CD14-positive monocyte (primary cell): Measurements from ENCODE around the gene TALDO1. TPM values are rescaled to one million over a fixed set of nuclear protein-coding genes. Genes with fewer than 3 reads are reported as not detected.

Experiments
- DNase-seq, 3 donors: peaks; one replicate each; pipeline ENCODE4 v3.0.0-alpha.2; 2011 to 2022
- H2AFZ ChIP-seq: 2 replicates; pipeline ENCODE4 v1.6.0; 2012; ENCODE audit warnings: mild to moderate bottlenecking, low read depth, low read length, inconsistent platforms; ENCODE audit not compliant: insufficient read depth, poor library complexity, severe bottlenecking
- H3K27ac ChIP-seq, 2 donors: 1 replicate in 1 of 2; 2 replicates in 1 of 2; pipeline ENCODE4 v1.5.1; 2012 to 2013; ENCODE audit warnings: low read length in 2 of 2, control low read depth in 1 of 2, inconsistent platforms in 1 of 2, low read depth in 1 of 2, mild to moderate bottlenecking in 1 of 2
- H3K27me3 ChIP-seq, 2 donors: one replicate each; pipeline versions ENCODE4 v1.6.0 to v1.6.1; 2011 to 2013; ENCODE audit warnings: low read length in 2 of 2; ENCODE audit not compliant: control insufficient read depth in 2 of 2, insufficient read depth in 2 of 2
- H3K36me3 ChIP-seq, 2 donors: replicated peaks in 1 of 2; 1 replicate in 1 of 2; 2 replicates in 1 of 2; pipeline versions ENCODE4 v1.5.1 to v1.6.1; 2012 to 2013; ENCODE audit warnings: low read length in 2 of 2, control low read depth in 1 of 2, inconsistent platforms in 1 of 2, mild to moderate bottlenecking in 1 of 2; ENCODE audit not compliant: insufficient read depth in 2 of 2, control insufficient read depth in 1 of 2
- H3K4me1 ChIP-seq, 2 donors: 1 replicate in 1 of 2; 2 replicates in 1 of 2; pipeline versions ENCODE4 v1.5.1 to v1.6.1; 2012 to 2013; ENCODE audit warnings: low read length in 2 of 2, control low read depth in 1 of 2, inconsistent platforms in 1 of 2, mild to moderate bottlenecking in 1 of 2, moderate library complexity in 1 of 2; ENCODE audit not compliant: insufficient read depth in 2 of 2, control insufficient read depth in 1 of 2
- H3K4me2 ChIP-seq: replicated peaks from 2 replicates; pipeline ENCODE3; 2012; ENCODE audit warnings: low read length, moderate library complexity, mild to moderate bottlenecking; ENCODE audit not compliant: poor library complexity, severe bottlenecking; ENCODE audit errors: extremely low read depth
- H3K4me3 ChIP-seq, 3 experiments: fragments of 200-600 bp in 1 of 3; sonication (generic) in 1 of 3; replicated peaks in 1 of 3; 1 replicate in 2 of 3; 2 replicates in 1 of 3; pipeline ENCODE4 v1.5.1; 2011 to 2013; ENCODE audit warnings: low read length in 3 of 3, mild to moderate bottlenecking in 3 of 3, control low read depth in 2 of 3, low read depth in 2 of 3, inconsistent platforms in 1 of 3, moderate library complexity in 1 of 3
- H3K79me2 ChIP-seq: 2 replicates; pipeline ENCODE4 v1.6.0; 2012; ENCODE audit warnings: mild to moderate bottlenecking, control low read depth, inconsistent platforms, low read length, moderate library complexity; ENCODE audit not compliant: insufficient read depth
- H3K9ac ChIP-seq: 2 replicates; pipeline ENCODE4 v1.6.0; 2017; ENCODE audit warnings: low read length, mild to moderate bottlenecking; ENCODE audit not compliant: insufficient read depth, poor library complexity, severe bottlenecking
- H3K9me3 ChIP-seq, 2 donors: replicated peaks in 1 of 2; 1 replicate in 1 of 2; 2 replicates in 1 of 2; pipeline versions ENCODE4 v1.5.1 to v1.6.1; 2012 to 2013; ENCODE audit warnings: low read length in 2 of 2, control low read depth in 1 of 2; ENCODE audit not compliant: control insufficient read depth in 1 of 2, insufficient read depth in 1 of 2
- H4K20me1 ChIP-seq: 2 replicates; pipeline ENCODE4 v1.6.0; 2012; ENCODE audit warnings: mild to moderate bottlenecking, low read length, control low read depth, moderate library complexity; ENCODE audit not compliant: insufficient read depth
- H3K27ac Mint-ChIP-seq, 7 donors: one replicate each; pipeline ENCODE4 v1.8.0; 2020; ENCODE audit warnings: mild to moderate bottlenecking in 7 of 7, mixed read lengths in 7 of 7, moderate library complexity in 6 of 7, inconsistent platforms in 2 of 7
- H3K27me3 Mint-ChIP-seq, 3 donors: one replicate each; pipeline ENCODE4 v1.8.0; 2021 to 2022; ENCODE audit warnings: low read depth in 3 of 3, mild to moderate bottlenecking in 3 of 3, mixed read lengths in 3 of 3, moderate library complexity in 3 of 3, inconsistent platforms in 1 of 3
- H3K36me3 Mint-ChIP-seq, 2 donors: one replicate each; pipeline ENCODE4 v1.8.0; 2020; ENCODE audit warnings: mixed read lengths in 2 of 2, inconsistent platforms in 1 of 2, mild to moderate bottlenecking in 1 of 2
- H3K4me1 Mint-ChIP-seq: one replicate; pipeline ENCODE4 v1.8.0; 2020; ENCODE audit warnings: mild to moderate bottlenecking, mixed read lengths
- H3K4me3 Mint-ChIP-seq, 2 donors: one replicate each; pipeline ENCODE4 v1.8.0; 2020; ENCODE audit warnings: mild to moderate bottlenecking in 2 of 2, mixed read lengths in 2 of 2, moderate library complexity in 1 of 2
- H3K9me3 Mint-ChIP-seq, 7 donors: one replicate each; pipeline ENCODE4 v1.8.0; 2020 to 2022; ENCODE audit warnings: mixed read lengths in 7 of 7, mild to moderate bottlenecking in 6 of 7, moderate library complexity in 6 of 7, inconsistent platforms in 2 of 7
- WGBS: methylation state at CpG from one replicate; pipeline ENCODE4 v1.1.5; 2013; ENCODE audit warnings: missing lambda C conversion rate; ENCODE audit not compliant: insufficient coverage; 5-methylcytosine and 5-hydroxymethylcytosine counted together
- intact Hi-C, 2 donors: fragments of 100-400 bp; cut with micrococcal nuclease; formaldehyde crosslinking; loops; one replicate each; pipeline versions ENCODE4 v1.15.0 to v1.15.1; 2023
- polyA plus RNA-seq, 3 donors: library from polyadenylated mRNA; depleted of rRNA in 1 of 3; unstranded in 2 of 3; stranded (reverse) in 1 of 3; fragments of 300-500 nt in 2 of 3; fragments of >200 nt in 1 of 3; fragmentation: Illumina TruSeq in 2 of 3; gene quantifications; 1 replicate in 2 of 3; 2 replicates in 1 of 3; pipeline ENCODE4 v1.2.3, GENCODE V29; 2012 to 2021
- TF ChIP-seq, protein P1 (sequence below): fragments of 200-600 bp; IDR thresholded peaks from one replicate; pipeline ENCODE4 v1.8.0; 2022; ENCODE audit warnings: antibody characterized with exemption, mild to moderate bottlenecking

Gene TALDO1
- polyA plus RNA-seq, 3 donors: 502 to 1,249 (median 1,224) TPM

DNA sequence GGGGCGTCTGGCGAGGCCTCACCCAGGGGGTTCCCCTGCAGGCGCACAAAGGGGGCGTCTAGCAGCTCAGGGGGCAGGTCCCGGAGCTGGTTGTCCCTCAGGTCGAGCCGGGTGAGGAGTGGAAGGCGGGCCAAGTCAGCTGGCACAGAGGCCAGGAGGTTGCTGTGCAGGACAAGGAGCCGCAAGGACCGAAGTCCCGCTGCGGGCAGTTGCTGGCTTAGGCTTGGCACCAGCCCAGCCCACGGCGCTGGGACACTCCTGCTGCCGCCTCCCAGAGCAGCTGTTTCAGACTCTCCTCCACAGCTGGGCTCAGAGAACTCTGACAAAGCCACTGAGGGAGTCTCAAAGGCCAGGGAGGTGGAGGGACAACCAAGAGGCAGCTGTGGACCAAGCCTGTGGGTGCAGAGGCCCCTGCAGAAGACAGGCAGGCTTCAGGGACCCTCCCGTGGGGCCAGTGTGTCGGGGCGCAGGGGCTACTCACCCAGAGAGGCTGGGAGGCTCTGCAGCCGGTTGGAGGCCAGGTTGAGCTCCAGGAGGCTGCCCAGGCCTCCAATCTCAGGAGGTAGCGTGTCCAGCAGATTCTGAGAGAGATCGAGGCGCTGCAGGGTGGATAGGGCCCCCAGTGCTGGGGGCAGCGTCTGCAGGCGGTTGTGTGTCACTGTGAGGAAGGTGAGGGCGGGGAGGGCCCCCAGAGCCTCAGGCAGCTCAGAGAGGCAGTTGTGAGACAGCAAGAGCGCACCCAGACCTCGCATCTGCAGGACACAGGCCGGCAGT, 55.6 kb downstream of the TALDO1 start:
- Mint-ChIP-seq H3K4me3 (no peak overlapping the region), H3K9me3 (peaks cover 0 to 3% (median 0%) of the 10 kb centered on the region in 7 donors), H3K36me3 (peaks cover 3 to 22% of the 10 kb centered on the region in 2 donors), H3K27me3 (peaks cover 0 to 5% (median 2%) of the 10 kb centered on the region in 3 donors), H3K4me1 (peaks cover 19% of the 10 kb centered on the region), H3K27ac (no peak overlapping the region)
- Histone ChIP-seq H3K9ac (no peak overlapping the region), H3K27ac (no peak overlapping the region), H4K20me1 (peaks cover 11% of the 10 kb centered on the region), H3K9me3 (no peaks in the 10 kb centered on the region), H3K36me3 (peaks cover 14 to 15% of the 10 kb centered on the region in 2 donors), H3K4me3 (no peak overlapping the region), H3K27me3 (no peaks in the 10 kb centered on the region), H3K79me2 (peaks cover 15% of the 10 kb centered on the region), H3K4me2 (no peak overlapping the region), H3K4me1 (peaks cover 20 to 27% of the 10 kb centered on the region in 2 donors), H2AFZ (no peak overlapping the region)
- no peak for DNase-seq
- TF ChIP-seq, protein P1, sequence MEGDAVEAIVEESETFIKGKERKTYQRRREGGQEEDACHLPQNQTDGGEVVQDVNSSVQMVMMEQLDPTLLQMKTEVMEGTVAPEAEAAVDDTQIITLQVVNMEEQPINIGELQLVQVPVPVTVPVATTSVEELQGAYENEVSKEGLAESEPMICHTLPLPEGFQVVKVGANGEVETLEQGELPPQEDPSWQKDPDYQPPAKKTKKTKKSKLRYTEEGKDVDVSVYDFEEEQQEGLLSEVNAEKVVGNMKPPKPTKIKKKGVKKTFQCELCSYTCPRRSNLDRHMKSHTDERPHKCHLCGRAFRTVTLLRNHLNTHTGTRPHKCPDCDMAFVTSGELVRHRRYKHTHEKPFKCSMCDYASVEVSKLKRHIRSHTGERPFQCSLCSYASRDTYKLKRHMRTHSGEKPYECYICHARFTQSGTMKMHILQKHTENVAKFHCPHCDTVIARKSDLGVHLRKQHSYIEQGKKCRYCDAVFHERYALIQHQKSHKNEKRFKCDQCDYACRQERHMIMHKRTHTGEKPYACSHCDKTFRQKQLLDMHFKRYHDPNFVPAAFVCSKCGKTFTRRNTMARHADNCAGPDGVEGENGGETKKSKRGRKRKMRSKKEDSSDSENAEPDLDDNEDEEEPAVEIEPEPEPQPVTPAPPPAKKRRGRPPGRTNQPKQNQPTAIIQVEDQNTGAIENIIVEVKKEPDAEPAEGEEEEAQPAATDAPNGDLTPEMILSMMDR: no peak
- WGBS: 96% methylated on average over 26 of the region's 28 CpGs
- intact Hi-C loops: no loop called here

- peaks cover 0 to 3% (median 0%) of the 10 kb centered on the region in 7 donors for H3K9me3 Mint-ChIP-seq
- H3K27me3 Mint-ChIP-seq: peaks cover 0 to 5% (median 2%) of the 10 kb centered on the region in 3 donors
- DNase-seq: no peak
- no peak overlapping the region for H3K27ac Mint-ChIP-seq
- Histone ChIP-seq H3K27ac (no peak overlapping the region), H3K4me1 (peaks cover 23 to 26% of the 10 kb centered on the region in 2 donors), H3K4me2 (no peak overlapping the region), H4K20me1 (peaks cover 11% of the 10 kb centered on the region), H2AFZ (no peak overlapping the region), H3K4me3 (no peak overlapping the region), H3K36me3 (peaks cover 14 to 15% of the 10 kb centered on the region in 2 donors), H3K79me2 (peaks cover 19% of the 10 kb centered on the region), H3K27me3 (no peaks in the 10 kb centered on the region), H3K9ac (no peak overlapping the region), H3K9me3 (no peaks in the 10 kb centered on the region)
- intact Hi-C loops: no loop called here
- peaks cover 3 to 22% of the 10 kb centered on the region in 2 donors for H3K36me3 Mint-ChIP-seq
- TF ChIP-seq, protein P1: no peak
- H3K4me1 Mint-ChIP-seq: peaks cover 24% of the 10 kb centered on the region
- H3K4me3 Mint-ChIP-seq: no peak overlapping the region
- 100% methylated on average over 2 of the region's 8 CpGs for WGBS
Observed at GRCh38 chr11:803467-803742, 56.1 kb downstream of the TALDO1 start.
